GM18507 (cell line): ENCODE data around the gene KCNK18.
A peak's percentile ranks its signal among the peaks of the same experiment; 100 is the strongest.

Experiments used
- DNase-seq: peaks from one replicate; pipeline ENCODE4 v3.0.0; 2011; ENCODE audit warnings: low read depth; ENCODE audit not compliant: insufficient read length; ENCODE audit errors: extremely low spot score
- FAIRE-seq: peaks from 2 replicates; lab custom pipeline; 2011; peaks lifted over from hg19 to GRCh38; lab: Jason Lieb, UNC

KCNK18 gene

GRCh38 chr10:117197189-117197588 is at the start of gene KCNK18:
Gene KCNK18 (plus strand): TSS chr10:117197489. CDS start chr10:117197489, 0 bp downstream.
- FAIRE-seq (no peak), DNase-seq (no peak)

GRCh38 chr10:117148284-117148683 is 49.0 kb upstream of the KCNK18 start:
- no peak for FAIRE-seq
- DNase-seq, result no peak

GRCh38 chr10:117152668-117153067 is 44.6 kb upstream of the KCNK18 start:
- FAIRE-seq (no peak), DNase-seq (no peak)

GRCh38 chr10:117158297-117158696 is 39.0 kb upstream of the KCNK18 start:
- no peak for DNase-seq
- no peak for FAIRE-seq

GRCh38 chr10:117159390-117159789 is 37.9 kb upstream of the KCNK18 start:
- DNase-seq, result no peak
- no peak for FAIRE-seq

- DNase-seq, result no peak
- no peak for FAIRE-seq
Measured at GRCh38 chr10:117160567-117160966, 36.7 kb upstream of the KCNK18 start.

- FAIRE-seq (no peak), DNase-seq (no peak)
Measured at GRCh38 chr10:117161386-117162033, 35.8 kb upstream of the KCNK18 start.

- no peak for FAIRE-seq
- no peak for DNase-seq
Measured at GRCh38 chr10:117162093-117163060, 34.9 kb upstream of the KCNK18 start.

GRCh38 chr10:117163061-117163953 is 34.0 kb upstream of the KCNK18 start:
- DNase-seq, result no peak

GRCh38 chr10:117163954-117164548 is 33.2 kb upstream of the KCNK18 start:
- DNase-seq (no peak), FAIRE-seq (no peak)

More at GRCh38 chr10:117163061-117163953, 34.0 kb upstream of the KCNK18 start:
- FAIRE-seq, result no peak

- FAIRE-seq, result no peak
- DNase-seq, result no peak
Measured at GRCh38 chr10:117164592-117165537, 32.4 kb upstream of the KCNK18 start.

GRCh38 chr10:117165538-117166417 is 31.5 kb upstream of the KCNK18 start:
- DNase-seq (no peak), FAIRE-seq (no peak)

- DNase-seq, result no peak
- FAIRE-seq, result no peak
Measured at GRCh38 chr10:117166418-117167345, 30.6 kb upstream of the KCNK18 start.

- no peak for DNase-seq
Measured at GRCh38 chr10:117167346-117167788, 29.9 kb upstream of the KCNK18 start.

GRCh38 chr10:117167789-117168674 is 29.3 kb upstream of the KCNK18 start:
- DNase-seq, result peak; percentile 56
- no peak for FAIRE-seq

More at GRCh38 chr10:117167346-117167788, 29.9 kb upstream of the KCNK18 start:
- no peak for FAIRE-seq
